AG09309 (cell line): Measurements from ENCODE around the gene NAT14.

Experiments
- DNase-seq: peaks from one replicate; pipeline ENCODE4 v3.0.0-alpha.2; 2010; ENCODE audit warnings: low read depth
- H3K4me3 ChIP-seq: 2 replicates; pipeline ENCODE4 v1.5.1; 2011; ENCODE audit warnings: mild to moderate bottlenecking, low read depth, low read length, moderate library complexity; ENCODE audit not compliant: control insufficient read depth
- TF ChIP-seq, protein P1 (sequence below): IDR thresholded peaks from 2 replicates; pipeline ENCODE4 v1.5.1; 2011; ENCODE audit warnings: mild to moderate bottlenecking, low read depth, low read length, inconsistent platforms; ENCODE audit not compliant: insufficient read depth, control insufficient read depth; ENCODE audit errors: missing control alignments

Gene NAT14

DNA sequence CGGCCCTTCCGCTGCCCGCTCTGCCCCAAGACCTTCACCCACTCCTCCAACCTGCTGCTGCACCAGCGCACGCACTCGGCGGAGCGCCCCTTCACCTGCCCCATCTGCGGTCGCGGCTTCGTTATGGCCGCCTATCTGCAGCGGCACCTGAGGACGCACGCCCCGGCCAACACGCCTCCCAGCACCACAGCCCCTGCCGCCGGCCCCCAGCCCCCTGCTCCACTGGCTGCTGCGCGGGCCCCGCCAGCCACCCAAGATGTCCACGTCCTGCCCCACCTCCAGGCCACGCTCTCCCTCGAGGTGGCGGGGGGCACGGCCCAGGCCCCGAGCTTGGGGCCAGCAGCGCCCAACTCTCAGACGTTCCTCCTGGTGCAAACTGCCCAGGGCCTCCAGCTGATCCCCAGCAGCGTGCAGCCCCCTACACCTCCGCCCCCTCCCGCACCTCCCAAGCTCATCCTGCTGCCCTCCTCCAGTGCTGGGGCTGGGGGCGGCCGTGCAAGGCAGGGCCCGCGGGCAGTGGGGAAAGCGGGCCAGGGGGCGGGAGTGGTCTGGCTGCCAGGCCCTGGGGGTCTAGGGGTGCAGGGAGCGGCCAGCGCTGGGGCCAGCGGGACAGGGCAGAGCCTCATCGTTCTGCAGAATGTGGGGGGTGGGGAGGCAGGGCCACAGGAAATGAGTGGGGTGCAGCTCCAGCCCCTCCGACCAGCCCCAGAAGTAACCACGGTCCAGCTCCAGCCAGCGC is 1.9 kb upstream of the NAT14 start:
- TF ChIP-seq, protein P1, sequence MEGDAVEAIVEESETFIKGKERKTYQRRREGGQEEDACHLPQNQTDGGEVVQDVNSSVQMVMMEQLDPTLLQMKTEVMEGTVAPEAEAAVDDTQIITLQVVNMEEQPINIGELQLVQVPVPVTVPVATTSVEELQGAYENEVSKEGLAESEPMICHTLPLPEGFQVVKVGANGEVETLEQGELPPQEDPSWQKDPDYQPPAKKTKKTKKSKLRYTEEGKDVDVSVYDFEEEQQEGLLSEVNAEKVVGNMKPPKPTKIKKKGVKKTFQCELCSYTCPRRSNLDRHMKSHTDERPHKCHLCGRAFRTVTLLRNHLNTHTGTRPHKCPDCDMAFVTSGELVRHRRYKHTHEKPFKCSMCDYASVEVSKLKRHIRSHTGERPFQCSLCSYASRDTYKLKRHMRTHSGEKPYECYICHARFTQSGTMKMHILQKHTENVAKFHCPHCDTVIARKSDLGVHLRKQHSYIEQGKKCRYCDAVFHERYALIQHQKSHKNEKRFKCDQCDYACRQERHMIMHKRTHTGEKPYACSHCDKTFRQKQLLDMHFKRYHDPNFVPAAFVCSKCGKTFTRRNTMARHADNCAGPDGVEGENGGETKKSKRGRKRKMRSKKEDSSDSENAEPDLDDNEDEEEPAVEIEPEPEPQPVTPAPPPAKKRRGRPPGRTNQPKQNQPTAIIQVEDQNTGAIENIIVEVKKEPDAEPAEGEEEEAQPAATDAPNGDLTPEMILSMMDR, result no peak
- no peak overlapping the region for H3K4me3 ChIP-seq

DNA sequence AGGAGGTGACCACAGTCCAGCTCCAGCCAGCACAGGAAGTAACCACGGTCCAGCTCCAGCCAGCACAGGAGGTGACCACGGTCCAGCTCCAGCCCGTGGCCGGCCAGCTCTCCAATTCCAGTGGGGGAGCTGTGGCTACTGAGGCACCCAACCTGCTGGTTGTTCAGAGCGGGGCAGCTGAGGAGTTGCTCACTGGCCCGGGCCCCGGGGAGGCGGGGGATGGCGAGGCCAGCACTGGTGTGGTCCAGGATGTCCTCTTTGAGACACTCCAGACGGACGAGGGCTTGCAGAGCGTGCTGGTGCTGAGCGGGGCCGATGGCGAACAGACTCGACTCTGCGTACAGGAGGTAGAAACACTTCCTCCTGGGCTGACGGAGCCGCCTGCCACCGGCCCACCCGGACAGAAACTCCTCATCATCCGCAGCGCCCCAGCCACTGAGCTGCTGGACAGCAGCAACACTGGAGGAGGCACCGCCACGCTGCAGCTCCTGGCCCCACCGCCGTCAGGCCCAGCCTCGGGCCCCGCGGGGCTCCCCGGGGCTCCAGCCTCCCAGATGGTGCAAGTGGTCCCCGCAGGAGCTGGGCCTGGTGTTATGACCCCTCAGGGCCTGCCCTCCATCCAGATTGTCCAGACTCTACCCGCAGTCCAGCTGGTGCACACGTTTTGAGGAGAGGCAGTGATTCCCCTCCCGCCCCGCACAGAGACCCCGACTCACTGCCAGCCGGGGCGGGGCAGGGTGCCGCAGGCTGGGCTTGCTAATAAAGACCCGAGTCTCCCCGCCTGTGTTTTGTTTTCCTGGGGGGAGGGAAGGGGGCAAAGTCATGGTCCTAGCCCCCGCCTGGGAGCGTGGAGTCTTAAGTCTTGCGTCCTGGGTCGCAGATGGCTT is 1.0 kb upstream of the NAT14 start:
- DNase-seq, result no peak
- TF ChIP-seq, protein P1, result no peak
- H3K4me3 ChIP-seq, result peak overlapping the region; percentile 65

More for the DNA sequence above, 1.9 kb upstream of the NAT14 start:
- DNase-seq, result no peak

DNA sequence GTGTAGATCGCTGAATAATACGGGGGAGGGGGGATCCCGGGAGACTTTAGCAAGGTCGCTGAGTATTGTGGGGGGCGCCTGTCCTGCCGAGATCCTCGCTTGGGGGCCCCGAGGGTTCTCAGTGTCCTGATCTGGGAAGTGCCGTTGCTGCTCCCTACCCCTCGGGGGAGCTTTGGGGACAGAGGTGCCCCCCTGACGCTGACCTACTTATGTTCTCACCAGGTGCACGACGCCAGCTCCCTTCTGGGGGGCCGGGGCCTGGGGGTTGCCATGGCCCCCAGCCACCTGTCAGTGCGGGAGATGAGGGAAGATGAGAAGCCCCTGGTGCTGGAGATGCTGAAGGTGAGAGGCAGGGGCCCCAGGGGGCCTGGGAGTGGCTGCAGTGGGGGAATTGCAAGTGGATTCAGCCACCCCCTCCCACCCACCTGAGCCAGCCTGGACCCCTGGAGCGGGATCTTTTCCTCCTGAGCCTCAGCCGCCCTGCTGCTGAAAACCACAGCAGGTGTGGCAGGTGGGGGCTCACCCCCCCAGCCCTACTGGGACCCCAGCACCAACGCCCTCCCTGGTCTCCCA is 537 bp downstream of the NAT14 start:
- no peak for DNase-seq
- TF ChIP-seq, protein P1, result no peak
- peak overlapping the region; percentile 65 for H3K4me3 ChIP-seq

DNA sequence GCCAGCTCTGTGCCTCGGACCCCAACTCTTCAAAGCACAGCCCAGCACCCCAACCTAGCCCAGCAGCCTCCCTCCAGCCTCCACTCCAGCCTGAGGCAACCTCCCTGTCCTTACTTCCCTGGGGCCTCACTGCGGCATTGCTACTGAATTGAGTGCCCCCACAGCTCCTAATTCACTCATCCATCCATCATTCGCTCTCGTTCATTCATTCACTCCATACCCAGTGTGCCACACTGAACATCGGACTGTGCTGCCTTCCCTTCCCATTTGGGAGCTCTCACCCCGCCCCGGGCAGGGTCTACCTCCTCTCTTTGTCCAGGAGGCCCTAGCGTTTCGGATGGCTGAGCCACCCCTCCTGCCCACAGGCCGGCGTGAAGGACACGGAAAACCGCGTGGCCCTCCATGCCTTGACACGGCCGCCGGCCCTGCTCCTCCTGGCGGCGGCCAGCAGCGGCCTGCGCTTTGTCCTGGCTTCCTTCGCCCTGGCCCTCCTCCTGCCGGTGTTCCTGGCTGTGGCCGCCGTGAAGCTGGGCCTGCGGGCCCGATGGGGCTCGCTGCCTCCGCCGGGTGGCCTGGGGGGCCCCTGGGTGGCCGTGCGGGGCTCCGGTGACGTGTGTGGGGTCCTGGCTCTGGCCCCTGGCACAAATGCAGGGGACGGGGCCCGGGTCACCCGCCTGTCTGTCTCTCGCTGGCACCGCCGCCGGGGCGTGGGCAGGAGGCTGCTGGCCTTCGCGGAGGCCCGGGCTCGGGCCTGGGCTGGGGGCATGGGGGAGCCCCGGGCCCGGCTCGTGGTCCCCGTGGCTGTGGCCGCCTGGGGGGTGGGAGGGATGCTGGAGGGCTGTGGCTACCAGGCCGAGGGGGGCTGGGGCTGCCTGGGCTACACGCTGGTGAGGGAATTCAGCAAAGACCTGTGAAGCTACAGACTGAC is 1.3 kb downstream of the NAT14 start:
- H3K4me3 ChIP-seq, result peak overlapping the region; percentile 65
- TF ChIP-seq, protein P1, result peak; percentile 64
- DNase-seq, result no peak

DNA sequence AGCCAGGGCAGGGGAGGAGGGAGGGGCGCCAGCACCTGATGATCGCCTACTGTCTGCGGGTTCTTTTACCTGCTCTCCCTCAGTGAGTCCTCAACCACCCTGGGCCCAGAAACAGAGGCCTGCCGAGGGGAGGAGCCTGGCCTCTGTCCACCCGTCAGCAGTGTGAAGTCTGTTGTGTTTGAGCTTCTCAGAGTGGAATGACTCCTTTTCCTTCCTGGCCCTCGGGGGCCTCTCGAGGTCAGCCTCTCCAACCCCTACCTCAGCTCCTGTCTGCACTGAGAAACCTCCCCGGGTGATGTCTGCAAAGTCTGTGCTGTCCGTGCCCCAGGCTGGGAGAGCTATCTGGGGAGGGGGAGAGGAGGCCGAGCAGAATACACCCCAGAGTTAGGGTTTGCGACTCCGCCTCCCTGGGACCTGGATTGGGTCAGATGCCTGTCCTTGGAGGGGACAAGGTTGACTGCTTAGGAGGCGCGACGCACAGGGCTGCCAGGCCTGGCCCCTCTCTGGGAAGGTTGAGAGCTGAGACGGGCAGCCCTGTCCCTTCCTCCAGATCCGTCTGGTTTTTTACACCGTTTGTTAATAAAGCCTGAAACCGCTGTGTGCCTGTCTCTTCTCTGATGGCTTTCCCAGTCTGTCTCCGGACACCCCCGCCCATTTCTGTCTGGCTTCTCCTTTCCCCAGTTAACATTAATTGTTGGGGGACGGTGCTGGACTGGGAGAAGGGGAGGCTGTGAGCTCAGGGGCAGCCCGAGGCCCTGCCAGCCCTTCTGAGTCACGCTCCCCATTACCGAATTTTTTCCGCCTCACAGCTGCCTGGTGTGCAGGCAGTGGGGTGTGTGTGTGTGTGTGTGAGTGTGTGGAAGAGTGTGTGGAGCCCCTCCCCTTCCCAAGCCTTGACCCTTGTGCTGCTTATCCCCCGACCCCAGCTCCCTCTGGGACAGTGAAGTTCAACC is 2.3 kb downstream of the NAT14 start:
- TF ChIP-seq, protein P1, result no peak

More for the DNA sequence above, 2.3 kb downstream of the NAT14 start:
- peak overlapping the region; percentile 21 for H3K4me3 ChIP-seq
- peak; percentile 93 for DNase-seq
